ENCODE results near the gene USP13. TPM values are rescaled to one million over a fixed set of nuclear protein-coding genes. Genes with fewer than 3 reads are reported as not detected.

Gene USP13
- total and polyA plus RNA-seq, 2 of the 13 experiments (the other 11 are each of a cell fraction or from before 2014, with no cell fraction given) = 15.9 to 36.7 TPM

- ATAC-seq (peak; percentile 100), DNase-seq (ENCODE audit: low spot score) (peak; percentile 95), FAIRE-seq (peak; percentile 98)
- intact Hi-C loops (cut with micrococcal nuclease; ENCODE audit: unreplicated experiment) = loop anchor here (2.0 kb wide), 2 partner anchors 40 to 42 kb away; partner anchors contain the start of gene ACTL6A
- Histone ChIP-seq H3K4me1 (ENCODE audit: insufficient read depth, low read length) (peaks cover 18% of the 10 kb centered on the region), H3K4me3 (replicated peaks in 1 of 3; ENCODE audit: insufficient read depth in 1 of 3, low read depth in 2 of 3, low read length in 3 of 3) (peak within 1 kb of the TSS; percentile 90 to 95 (median 91)), H3K79me2 (ENCODE audit: insufficient read depth, low read length) (peaks cover 39% of the 10 kb centered on the region), H3K36me3 (replicated peaks in 1 of 2; ENCODE audit: control insufficient read depth in 1 of 2, insufficient read depth in 2 of 2, low read length in 2 of 2) (peaks cover 1 to 26% of the 10 kb centered on the region in 2 experiments; a peak in 4 of 5 replicates), H3K4me2 (ENCODE audit: low read depth, low read length) (peak within 1 kb of the TSS; percentile 68), H3K27me3 (ENCODE audit: control insufficient read depth in 1 of 2, insufficient read depth in 2 of 2, low read length in 2 of 2) (no peaks in the 10 kb centered on the region; a peak in 1 of 5 replicates), H2AFZ (ENCODE audit: low read length) (peak within 1 kb of the TSS; percentile 39), H3K9ac (ENCODE audit: insufficient read depth, low read depth, low read length) (peak within 1 kb of the TSS; percentile 95), H3K9me3 (ENCODE audit: low read length) (no peaks in the 10 kb centered on the region), H3K27ac (ENCODE audit: extremely low read length, insufficient read depth, low read length) (peak within 1 kb of the TSS; percentile 86), H4K20me1 (ENCODE audit: insufficient read depth, low read length) (no peaks in the 10 kb centered on the region)
- ChIA-PET POLR2A (interaction anchor here (0.6 to 1.4 kb wide), 11 partner anchors 10 to 1308 kb away, joined by 3 to 22 read pairs (median 4); partner anchors contain the start of genes ACTL6A, FXR1, TTC14 and USP13), CTCF (ENCODE audit: low intra/inter-chr PET ratio, low total read pairs) (no interaction called here)
- BruUV-seq (replicated peaks) = no TSS peak
- in situ Hi-C loops (cut with HindIII; ENCODE audit: extremely low pct_ligation_motif_present, low pct_unique_long_range_greater_than_20kb) = no loop called here
- under 1% methylated on average over 33 of the region's 45 CpGs for WGBS (ENCODE audit: low lambda C conversion rate)
- TF ChIP-seq, protein P1, sequence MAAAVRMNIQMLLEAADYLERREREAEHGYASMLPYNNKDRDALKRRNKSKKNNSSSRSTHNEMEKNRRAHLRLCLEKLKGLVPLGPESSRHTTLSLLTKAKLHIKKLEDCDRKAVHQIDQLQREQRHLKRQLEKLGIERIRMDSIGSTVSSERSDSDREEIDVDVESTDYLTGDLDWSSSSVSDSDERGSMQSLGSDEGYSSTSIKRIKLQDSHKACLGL (CRISPR knock-in tag; IDR thresholded peaks at IDR 0.05) = 0 out of 2 replicates have a peak, but pooled peaks have one; percentile 8
- TF ChIP-seq ZNF180 (CRISPR knock-in tag; IDR thresholded peaks at IDR 0.05; ENCODE audit: borderline replicate concordance, low read depth) (no peak), NR0B2 (CRISPR knock-in tag; IDR thresholded peaks at IDR 0.05) (peak; percentile 72; the same call in 1 of the 2 replicates), ZBTB46 (CRISPR knock-in tag; IDR thresholded peaks at IDR 0.05; ENCODE audit: borderline replicate concordance) (no peak), RXRB (CRISPR knock-in tag; IDR thresholded peaks at IDR 0.05; ENCODE audit: borderline replicate concordance) (peak; percentile 38; the same call in 1 of the 2 replicates), ZNF879 (CRISPR knock-in tag; IDR thresholded peaks at IDR 0.05) (peak; percentile 77; the same call in 1 of the 2 replicates), HOXA9 (CRISPR knock-in tag; IDR thresholded peaks at IDR 0.05; ENCODE audit: borderline replicate concordance) (no peak), PPARG (CRISPR knock-in tag; conservative IDR thresholded peaks at IDR 0.05) (no peak), ZNF614 (CRISPR knock-in tag; IDR thresholded peaks at IDR 0.05; ENCODE audit: borderline replicate concordance) (no peak), MYNN (CRISPR knock-in tag; IDR thresholded peaks at IDR 0.05; ENCODE audit: low read depth) (no peak), ZNF331 (CRISPR knock-in tag; IDR thresholded peaks at IDR 0.05) (peak; percentile 62), DDIT3 (CRISPR knock-in tag; IDR thresholded peaks at IDR 0.05) (no peak), PLRG1 (conservative IDR thresholded peaks at IDR 0.05) (no peak), SIX4 (CRISPR knock-in tag; IDR thresholded peaks at IDR 0.05) (no peak), MXD4 (CRISPR knock-in tag; IDR thresholded peaks at IDR 0.05) (peak; percentile 68; the same call in 1 of the 2 replicates), DNMT3B (CRISPR knock-in tag; conservative IDR thresholded peaks at IDR 0.05) (peak; percentile 34; the same call in 1 of the 2 replicates), ARHGAP35 (CRISPR knock-in tag; IDR thresholded peaks at IDR 0.05; ENCODE audit: borderline replicate concordance) (0 out of 2 replicates have a peak, but pooled peaks have one; percentile 26), MEIS2 (CRISPR knock-in tag; IDR thresholded peaks at IDR 0.05) (no peak), TCF7 (IDR thresholded peaks at IDR 0.05; ENCODE audit: low read depth) (no peak)
- TF ChIP-seq, protein P2, sequence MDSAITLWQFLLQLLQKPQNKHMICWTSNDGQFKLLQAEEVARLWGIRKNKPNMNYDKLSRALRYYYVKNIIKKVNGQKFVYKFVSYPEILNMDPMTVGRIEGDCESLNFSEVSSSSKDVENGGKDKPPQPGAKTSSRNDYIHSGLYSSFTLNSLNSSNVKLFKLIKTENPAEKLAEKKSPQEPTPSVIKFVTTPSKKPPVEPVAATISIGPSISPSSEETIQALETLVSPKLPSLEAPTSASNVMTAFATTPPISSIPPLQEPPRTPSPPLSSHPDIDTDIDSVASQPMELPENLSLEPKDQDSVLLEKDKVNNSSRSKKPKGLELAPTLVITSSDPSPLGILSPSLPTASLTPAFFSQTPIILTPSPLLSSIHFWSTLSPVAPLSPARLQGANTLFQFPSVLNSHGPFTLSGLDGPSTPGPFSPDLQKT (CRISPR knock-in tag; IDR thresholded peaks at IDR 0.05; ENCODE audit: borderline replicate concordance) = no peak
These were observed 48.3 kb upstream of the USP13 start, which contains the start of the genes MRPL47 and NDUFB5 for GRCh38 chr3:179604321-179605078. TSS of gene MRPL47 (minus strand) at chr3:179604638. CDS start at chr3:179604624, 14 bp downstream. TSS of gene NDUFB5 (plus strand) at chr3:179604794. CDS start at chr3:179604816, 22 bp downstream.

Data from HepG2 (cell line).